CD4-positive, alpha-beta T cell treated with Interleukin-21 for 1 hour (primary cell): ENCODE data around the gene NOC2L.
"Not testable (repeated sequence)": the region's sequence is repeated elsewhere in the genome, so short reads cannot be mapped to it uniquely, and the experiment has no call there.

ENCODE experiments used
- DNase-seq: peaks from one replicate; pipeline ENCODE4 v3.0.0-alpha.2; 2020

Gene NOC2L

GRCh38 chr1:958823-959730 lies at the start of gene NOC2L:
NOC2L (minus strand) TSS chr1:959256; CDS start chr1:959240, 16 bp downstream.
- peak; percentile 97 for DNase-seq

GRCh38 chr1:1006305-1007159 lies 47.5 kb upstream of the NOC2L start:
- DNase-seq = no peak

GRCh38 chr1:1005774-1006304 lies 46.8 kb upstream of the NOC2L start:
- DNase-seq = no peak

- DNase-seq = no peak
Observed at GRCh38 chr1:1004780-1005697, 46.0 kb upstream of the NOC2L start.

GRCh38 chr1:1004420-1004779 lies 45.3 kb upstream of the NOC2L start:
- no peak for DNase-seq

GRCh38 chr1:1003618-1004419 lies 44.8 kb upstream of the NOC2L start:
- no peak for DNase-seq

GRCh38 chr1:1001057-1001783 lies 42.2 kb upstream of the NOC2L start:
- no peak for DNase-seq

- DNase-seq = peak; percentile 77
Observed at GRCh38 chr1:1000357-1001056, 41.5 kb upstream of the NOC2L start.

GRCh38 chr1:999725-1000356 lies 40.8 kb upstream of the NOC2L start, which contains the start of gene HES4:
HES4 (minus strand) TSS chr1:1000097; CDS start chr1:999973, 124 bp downstream.
- peak; percentile 67 for DNase-seq

- no peak for DNase-seq
Observed at GRCh38 chr1:998995-999724, 40.1 kb upstream of the NOC2L start.

- DNase-seq = no peak
Observed at GRCh38 chr1:998745-998994, 39.6 kb upstream of the NOC2L start.

GRCh38 chr1:997993-998744 lies 39.1 kb upstream of the NOC2L start:
- DNase-seq = no peak

- DNase-seq = no peak
Observed at GRCh38 chr1:997713-997992, 38.6 kb upstream of the NOC2L start.

GRCh38 chr1:996851-997712 lies 38.0 kb upstream of the NOC2L start:
- no peak for DNase-seq

- no peak for DNase-seq
Observed at GRCh38 chr1:995665-996633, 36.9 kb upstream of the NOC2L start.

GRCh38 chr1:994546-994945 lies 35.5 kb upstream of the NOC2L start:
- DNase-seq = not testable (repeated sequence)
